SU-DHL-6 (cell line): ENCODE data around the gene KRT5.

Experiments
- H2AFZ ChIP-seq: fragments of 200-600 bp; sonication (generic); 2 replicates; pipeline ENCODE4 v1.6.1; 2014; ENCODE audit warnings: low read depth, mild to moderate bottlenecking, moderate library complexity, mixed read lengths, antibody characterized with exemption, low read length; ENCODE audit not compliant: severe bottlenecking
- H3F3A ChIP-seq: fragments of 200-600 bp; shearing (Covaris generic); 2 replicates; pipeline ENCODE4 v1.6.0; 2016; ENCODE audit warnings: antibody characterized with exemption, mild to moderate bottlenecking; ENCODE audit not compliant: insufficient read depth
- H3K27ac ChIP-seq: fragments of 200-600 bp; sonication (generic); 2 replicates; pipeline ENCODE4 v1.5.1; 2016; ENCODE audit warnings: low read depth, mild to moderate bottlenecking, low read length, moderate library complexity, mixed read lengths
- H3K27me3 ChIP-seq: fragments of 200-600 bp; sonication (generic), shearing (Covaris generic); 2 replicates; pipeline ENCODE4 v1.6.0; 2014; ENCODE audit warnings: mild to moderate bottlenecking, low read length
- H3K36me3 ChIP-seq: fragments of 200-600 bp; sonication (generic); 2 replicates; pipeline ENCODE4 v1.6.1; 2014; ENCODE audit warnings: mild to moderate bottlenecking, low read length, mixed read lengths
- H3K4me2 ChIP-seq: fragments of 300-600, 200-600 bp; shearing (Covaris generic), sonication (generic); 2 replicates; pipeline ENCODE4 v1.6.0; 2014; ENCODE audit warnings: low read length, low read depth, mild to moderate bottlenecking; ENCODE audit not compliant: poor library complexity, severe bottlenecking
- H3K4me3 ChIP-seq: fragments of 200-600 bp; sonication (generic); 2 replicates; pipeline ENCODE4 v1.5.1; 2014; ENCODE audit warnings: antibody characterized with exemption, low read length, mild to moderate bottlenecking, mixed read lengths; ENCODE audit not compliant: insufficient read depth, poor library complexity, severe bottlenecking
- H3K79me2 ChIP-seq: fragments of 200-600 bp; sonication (generic); 2 replicates; pipeline ENCODE4 v1.6.1; 2014; ENCODE audit warnings: mild to moderate bottlenecking, low read length, moderate library complexity; ENCODE audit not compliant: insufficient read depth
- H3K9ac ChIP-seq: fragments of 200-600 bp; sonication (generic); 2 replicates; pipeline ENCODE4 v1.7.0; 2014; ENCODE audit warnings: mild to moderate bottlenecking, low read length
- H3K9me2 ChIP-seq: fragments of 200-600 bp; sonication (generic); replicated peaks from 2 replicates; pipeline ENCODE4 v1.6.1; 2014; ENCODE audit warnings: low read length; ENCODE audit not compliant: insufficient read depth
- H3K9me3 ChIP-seq: fragments of 200-600 bp; sonication (generic); 2 replicates; pipeline ENCODE4 v1.6.1; 2014; ENCODE audit warnings: low read length, mixed read lengths; ENCODE audit not compliant: insufficient read depth
- H4K20me1 ChIP-seq: fragments of 200-600 bp; sonication (generic); 2 replicates; pipeline ENCODE4 v1.6.1; 2014; ENCODE audit warnings: low read depth, mild to moderate bottlenecking, antibody characterized with exemption, low read length, moderate library complexity, mixed read lengths
- EZH2phosphoT487 ChIP-seq: fragments of 200-600 bp; sonication (generic), shearing (Covaris generic); conservative IDR thresholded peaks from 2 replicates; pipeline ENCODE4 v1.6.1; 2018; ENCODE audit warnings: mild to moderate bottlenecking, antibody characterized with exemption, low read length, moderate library complexity, mixed read lengths
- TF ChIP-seq, protein P1 (sequence below): fragments of 200-600 bp; sonication (generic); IDR thresholded peaks from one replicate; pipeline ENCODE4 v1.5.1; 2017; ENCODE audit warnings: antibody characterized with exemption, mild to moderate bottlenecking, low read length, moderate library complexity; ENCODE audit not compliant: insufficient read depth, poor library complexity, severe bottlenecking

Gene KRT5

DNA sequence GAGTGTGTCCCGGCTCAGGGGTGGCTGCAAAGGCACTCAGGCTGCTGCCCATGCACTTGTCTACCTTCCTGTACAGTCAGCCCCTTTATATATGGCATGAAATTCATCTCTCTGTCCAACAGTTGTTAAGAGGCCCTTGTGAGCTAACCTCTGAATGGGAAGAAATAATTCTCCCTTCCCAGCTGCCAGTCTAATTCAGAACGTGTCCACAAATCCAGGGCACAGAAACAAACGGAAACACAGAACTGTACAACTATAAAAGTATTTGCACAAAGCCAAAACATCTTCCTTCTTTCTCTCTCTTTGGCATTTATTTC, 849 bp downstream of the KRT5 start:
- no peak overlapping the region for H3K4me2 ChIP-seq
- no peaks in the 10 kb centered on the region for H3K27me3 ChIP-seq
- H3K9me2 ChIP-seq = no peaks in the 10 kb centered on the region
- TF ChIP-seq EZH2phosphoT487 = no peak
- TF ChIP-seq, protein P1, sequence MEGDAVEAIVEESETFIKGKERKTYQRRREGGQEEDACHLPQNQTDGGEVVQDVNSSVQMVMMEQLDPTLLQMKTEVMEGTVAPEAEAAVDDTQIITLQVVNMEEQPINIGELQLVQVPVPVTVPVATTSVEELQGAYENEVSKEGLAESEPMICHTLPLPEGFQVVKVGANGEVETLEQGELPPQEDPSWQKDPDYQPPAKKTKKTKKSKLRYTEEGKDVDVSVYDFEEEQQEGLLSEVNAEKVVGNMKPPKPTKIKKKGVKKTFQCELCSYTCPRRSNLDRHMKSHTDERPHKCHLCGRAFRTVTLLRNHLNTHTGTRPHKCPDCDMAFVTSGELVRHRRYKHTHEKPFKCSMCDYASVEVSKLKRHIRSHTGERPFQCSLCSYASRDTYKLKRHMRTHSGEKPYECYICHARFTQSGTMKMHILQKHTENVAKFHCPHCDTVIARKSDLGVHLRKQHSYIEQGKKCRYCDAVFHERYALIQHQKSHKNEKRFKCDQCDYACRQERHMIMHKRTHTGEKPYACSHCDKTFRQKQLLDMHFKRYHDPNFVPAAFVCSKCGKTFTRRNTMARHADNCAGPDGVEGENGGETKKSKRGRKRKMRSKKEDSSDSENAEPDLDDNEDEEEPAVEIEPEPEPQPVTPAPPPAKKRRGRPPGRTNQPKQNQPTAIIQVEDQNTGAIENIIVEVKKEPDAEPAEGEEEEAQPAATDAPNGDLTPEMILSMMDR = no peak
- H3K9ac ChIP-seq = no peak overlapping the region
- H3K79me2 ChIP-seq = no peaks in the 10 kb centered on the region
- no peak overlapping the region for H2AFZ ChIP-seq
- no peaks in the 10 kb centered on the region for H3K36me3 ChIP-seq
- H3K4me3 ChIP-seq = no peak overlapping the region
- no peaks in the 10 kb centered on the region; the same call in 1 of the 2 replicates for H4K20me1 ChIP-seq
- no peaks in the 10 kb centered on the region for H3F3A ChIP-seq
- H3K9me3 ChIP-seq = no peaks in the 10 kb centered on the region
- no peak overlapping the region for H3K27ac ChIP-seq

DNA sequence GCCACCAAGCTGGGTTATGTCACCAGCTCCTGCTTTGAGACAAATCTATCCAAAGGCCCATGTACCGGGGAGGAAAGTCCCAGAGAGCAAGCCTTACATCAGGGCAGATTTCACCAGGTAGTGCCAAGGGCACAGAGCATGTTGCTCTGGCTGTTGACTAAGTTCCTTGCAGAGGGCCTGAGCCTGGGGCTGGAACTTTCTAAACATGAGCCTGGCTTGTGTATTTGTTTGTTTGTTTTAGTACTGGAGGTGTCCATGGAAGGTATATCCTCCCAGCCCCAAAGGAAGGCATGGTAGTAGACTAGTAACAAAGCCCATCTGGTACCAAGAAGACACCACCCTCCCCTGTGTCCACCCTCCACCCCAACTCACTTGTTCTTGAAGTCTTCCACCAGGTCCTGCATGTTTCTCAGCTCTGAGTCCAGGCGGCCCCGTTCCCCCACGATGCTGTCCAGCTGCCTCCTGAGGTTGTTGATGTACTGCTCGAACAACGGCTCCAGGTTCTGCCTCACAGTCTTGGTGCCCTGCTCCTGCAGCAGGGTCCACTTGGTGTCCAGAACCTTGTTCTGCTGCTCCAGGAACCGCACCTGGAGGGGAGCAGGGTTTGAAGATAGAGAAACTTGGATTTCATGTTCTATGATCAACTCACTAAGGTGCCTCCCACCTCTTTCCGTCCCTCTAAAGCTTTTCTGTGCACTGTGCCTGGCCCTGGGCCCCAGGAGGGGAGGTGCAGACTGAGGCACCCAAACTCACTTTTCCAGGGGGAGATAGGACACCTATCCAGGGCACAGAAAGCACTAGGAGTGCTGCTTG, 1.4 kb downstream of the KRT5 start:
- Histone ChIP-seq H3F3A (no peaks in the 10 kb centered on the region), H3K27ac (no peak overlapping the region), H3K79me2 (no peaks in the 10 kb centered on the region), H3K4me3 (no peak overlapping the region), H3K36me3 (no peaks in the 10 kb centered on the region), H3K9me2 (no peaks in the 10 kb centered on the region), H3K27me3 (no peaks in the 10 kb centered on the region), H3K9ac (no peak overlapping the region), H2AFZ (no peak overlapping the region), H3K4me2 (no peak overlapping the region), H4K20me1 (no peaks in the 10 kb centered on the region; the same call in 1 of the 2 replicates), H3K9me3 (no peaks in the 10 kb centered on the region)
- TF ChIP-seq EZH2phosphoT487 = no peak
- TF ChIP-seq, protein P1 = no peak

DNA sequence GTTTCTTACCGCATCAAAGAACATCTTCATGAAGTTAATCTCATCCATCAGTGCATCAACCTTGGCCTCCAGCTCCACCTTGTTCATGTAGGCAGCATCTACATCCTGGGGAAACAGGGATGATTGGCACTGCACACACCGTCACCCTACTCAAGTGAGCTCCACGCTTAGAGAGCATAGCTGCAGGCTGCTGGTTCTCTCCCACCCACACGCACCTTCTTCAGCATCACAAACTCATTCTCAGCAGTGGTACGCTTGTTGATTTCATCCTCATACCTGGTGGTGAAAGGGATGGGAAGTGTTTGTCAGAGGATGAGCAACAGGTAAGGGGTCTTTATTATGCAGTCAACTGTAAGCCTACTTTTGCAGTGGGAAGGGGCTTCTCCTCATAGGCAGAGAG, 2.3 kb downstream of the KRT5 start:
- H3K9ac ChIP-seq = no peak overlapping the region
- no peaks in the 10 kb centered on the region for H3K36me3 ChIP-seq
- no peak for TF ChIP-seq EZH2phosphoT487
- TF ChIP-seq, protein P1 = no peak
- no peaks in the 10 kb centered on the region for H3K9me3 ChIP-seq
- no peak overlapping the region for H3K4me2 ChIP-seq
- no peak overlapping the region for H3K27ac ChIP-seq
- H3K27me3 ChIP-seq = no peaks in the 10 kb centered on the region
- no peak overlapping the region for H3K4me3 ChIP-seq
- H3K9me2 ChIP-seq = no peaks in the 10 kb centered on the region
- no peaks in the 10 kb centered on the region; the same call in 1 of the 2 replicates for H4K20me1 ChIP-seq
- no peaks in the 10 kb centered on the region for H3K79me2 ChIP-seq
- no peak overlapping the region for H2AFZ ChIP-seq
- H3F3A ChIP-seq = no peaks in the 10 kb centered on the region
